SH-SY5Y (cell line): ENCODE data around the gene IGLL5.

Source experiments
- GATA2 ChIP-seq: IDR thresholded peaks from 2 replicates; pipeline ENCODE4 v1.6.1; 2011; ENCODE audit warnings: mild to moderate bottlenecking, low read depth, low read length
- GATA3 ChIP-seq: IDR thresholded peaks from 2 replicates; pipeline ENCODE4 v1.6.1; 2011; ENCODE audit warnings: low read depth, mild to moderate bottlenecking, low read length, moderate library complexity

IGLL5 gene

DNA sequence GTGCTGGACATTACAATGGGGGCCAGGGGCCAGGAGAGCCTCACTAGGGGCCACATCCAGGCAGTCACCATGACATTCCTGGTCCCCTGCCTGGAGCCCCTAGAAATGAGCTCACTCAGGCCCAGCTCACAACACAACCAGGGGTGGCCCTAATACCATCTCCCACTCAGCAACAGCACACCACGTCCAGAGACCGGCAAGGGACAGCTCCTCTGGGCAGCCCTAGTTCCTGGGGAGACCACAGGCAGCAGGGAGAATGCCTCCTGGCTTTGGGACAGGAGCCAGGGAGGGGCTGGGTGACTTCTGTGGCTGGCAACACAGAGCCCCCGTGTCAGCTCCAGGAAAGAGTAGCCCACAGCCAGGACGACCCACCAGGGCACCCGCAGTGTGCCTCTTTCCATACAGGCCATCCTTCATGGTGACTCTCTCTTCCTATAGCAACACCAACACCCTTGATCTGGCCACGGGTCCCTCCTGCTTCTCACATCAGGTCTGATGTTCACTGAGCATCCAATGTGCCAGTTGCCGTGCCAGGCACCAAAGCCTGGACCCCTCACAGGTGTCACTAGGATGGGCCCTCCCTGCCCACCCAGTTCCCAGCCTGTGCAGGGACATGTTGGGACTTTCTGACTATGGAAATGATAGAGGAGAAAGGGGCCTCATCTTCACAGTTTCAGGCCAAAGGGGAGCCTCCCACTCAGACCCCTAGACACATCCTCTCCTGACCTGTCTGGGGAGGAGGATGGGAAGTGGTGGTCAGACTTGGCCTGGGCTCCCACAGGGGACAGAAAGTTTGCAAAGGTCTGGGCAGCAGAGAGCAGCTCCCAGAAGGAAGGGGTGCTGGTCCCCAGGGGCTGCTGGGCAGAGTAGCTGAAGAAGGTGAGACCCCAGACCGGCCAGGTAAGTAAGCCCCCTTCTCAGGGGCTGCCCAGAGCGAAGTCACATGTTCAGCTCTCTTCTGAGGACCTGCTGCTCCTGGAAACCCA is 43.2 kb downstream of the IGLL5 start:
- TF ChIP-seq GATA2 (no peak), GATA3 (no peak)

DNA sequence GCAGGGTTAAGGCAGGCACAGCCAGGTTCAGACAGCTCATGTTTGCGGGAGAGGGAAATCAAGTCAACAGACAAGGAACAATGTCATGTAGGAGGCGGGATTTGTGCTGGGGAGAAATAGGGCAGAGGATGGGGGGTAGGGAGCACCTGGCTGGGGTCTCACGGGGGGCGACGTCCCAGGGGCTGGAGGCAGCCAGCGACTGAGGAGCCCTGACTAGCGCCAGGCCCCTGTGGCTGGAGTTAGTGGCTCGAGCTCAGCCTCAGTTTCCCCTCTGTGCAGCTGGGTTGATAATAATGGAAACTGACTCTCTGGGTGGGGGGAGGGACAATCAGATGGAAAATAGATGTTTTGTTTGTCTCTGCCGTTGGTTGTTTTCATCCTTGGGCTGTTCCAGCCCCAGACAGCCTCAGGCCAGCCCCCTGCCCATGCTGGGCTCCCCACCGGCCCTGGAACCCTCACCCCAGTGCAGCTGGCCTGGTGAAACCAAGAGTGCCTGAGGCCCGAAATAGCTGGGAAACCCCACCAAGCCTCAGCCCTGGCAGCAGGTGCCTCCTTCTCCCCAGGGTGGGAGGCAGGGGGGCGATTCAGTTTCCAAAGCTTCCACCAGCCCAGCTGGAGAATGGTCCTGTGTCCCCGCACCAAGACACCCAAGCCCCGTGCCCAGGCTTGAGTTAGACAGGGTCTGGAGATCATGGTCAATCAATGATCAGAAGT is 44.1 kb downstream of the IGLL5 start:
- TF ChIP-seq GATA3 (no peak), GATA2 (no peak)

DNA sequence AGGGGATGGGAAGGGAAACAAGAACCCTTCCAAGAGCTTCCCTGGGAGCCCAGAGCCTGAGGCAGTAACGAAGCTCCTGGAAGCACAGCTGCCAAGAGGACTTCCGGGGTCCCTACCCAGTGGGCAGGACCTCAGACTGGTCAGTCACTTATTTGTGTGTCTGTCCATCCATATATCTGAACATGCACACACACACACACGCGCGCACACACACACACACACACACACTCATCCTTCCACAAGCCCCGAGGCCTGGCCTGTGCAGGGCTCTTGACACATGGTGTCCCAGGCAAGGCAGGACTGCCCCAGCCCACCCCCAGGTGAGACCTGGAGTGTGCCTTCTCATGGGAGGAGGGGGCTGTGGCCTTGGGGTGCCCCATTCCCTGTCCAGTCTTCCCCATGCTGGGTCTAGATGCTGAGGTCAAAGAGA is 44.9 kb downstream of the IGLL5 start:
- TF ChIP-seq GATA3 (no peak), GATA2 (no peak)

DNA sequence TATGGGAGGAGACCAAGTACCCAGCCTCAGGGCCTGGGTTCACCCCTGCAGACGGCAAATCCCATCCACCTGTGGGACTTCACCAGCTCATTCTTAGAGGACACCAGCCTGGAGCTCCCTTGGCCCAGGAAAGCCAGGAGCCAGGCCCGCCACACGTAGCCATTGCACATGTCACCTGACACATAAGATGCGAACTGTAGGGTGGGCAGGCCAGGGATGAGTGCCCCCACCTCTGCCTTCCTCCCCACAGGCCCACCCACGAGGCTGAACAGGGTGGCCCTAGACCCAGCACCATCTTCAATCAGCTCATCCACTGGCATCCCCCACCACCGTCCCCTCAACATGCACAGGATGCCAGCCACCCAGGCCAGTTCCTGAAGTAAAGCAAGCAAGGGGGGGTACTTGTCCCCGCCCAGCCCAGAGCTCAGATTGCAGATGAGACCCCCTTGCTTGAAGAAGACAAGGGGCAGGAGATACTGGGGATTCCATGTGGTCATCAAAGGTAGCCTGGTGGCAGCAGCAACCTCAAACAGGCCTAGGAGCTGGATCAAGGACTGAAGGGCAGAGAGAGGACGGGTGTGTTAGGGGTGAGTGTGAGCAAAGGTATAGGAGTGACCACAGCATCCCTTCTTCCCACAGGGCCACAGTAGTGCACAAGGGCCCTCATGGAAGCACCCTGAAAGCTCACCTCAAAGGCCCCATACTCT is 45.6 kb downstream of the IGLL5 start:
- TF ChIP-seq GATA3 (no peak), GATA2 (no peak)

DNA sequence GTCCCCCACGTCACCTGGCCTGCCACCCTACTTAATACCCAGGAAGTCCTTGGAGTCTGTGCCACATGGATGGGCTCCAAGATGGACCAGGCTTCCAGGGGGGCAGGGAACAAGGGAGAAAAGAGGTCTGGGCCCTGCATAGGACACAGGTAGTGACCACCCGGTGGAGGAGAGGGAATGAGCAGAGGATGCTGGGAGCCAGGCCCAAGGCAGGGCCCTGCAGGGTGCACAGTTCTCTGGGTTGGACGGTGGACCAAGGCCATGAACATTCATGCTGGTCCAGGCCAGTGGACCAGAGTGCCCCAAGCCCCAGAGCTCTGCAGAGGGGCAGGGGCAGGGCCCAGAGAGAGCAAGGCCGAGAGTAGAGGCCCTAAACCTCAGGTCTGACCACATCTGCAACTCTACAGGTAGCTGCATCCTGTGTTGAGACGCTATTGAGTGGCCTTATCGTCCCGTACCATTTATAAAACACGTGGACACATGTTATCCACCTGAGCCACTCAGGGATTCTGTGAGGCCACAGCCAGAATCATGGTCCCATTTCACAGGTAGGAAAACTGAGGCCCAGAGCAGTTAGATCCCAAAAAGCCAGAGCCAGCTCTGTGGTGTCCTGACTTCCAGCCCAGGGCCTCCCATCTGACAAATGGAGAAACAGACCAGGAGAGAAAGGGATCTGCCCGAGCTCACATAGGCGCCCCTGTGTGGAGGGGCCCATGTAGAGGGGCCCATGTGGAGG is 46.4 kb downstream of the IGLL5 start:
- TF ChIP-seq GATA2 (no peak), GATA3 (no peak)

DNA sequence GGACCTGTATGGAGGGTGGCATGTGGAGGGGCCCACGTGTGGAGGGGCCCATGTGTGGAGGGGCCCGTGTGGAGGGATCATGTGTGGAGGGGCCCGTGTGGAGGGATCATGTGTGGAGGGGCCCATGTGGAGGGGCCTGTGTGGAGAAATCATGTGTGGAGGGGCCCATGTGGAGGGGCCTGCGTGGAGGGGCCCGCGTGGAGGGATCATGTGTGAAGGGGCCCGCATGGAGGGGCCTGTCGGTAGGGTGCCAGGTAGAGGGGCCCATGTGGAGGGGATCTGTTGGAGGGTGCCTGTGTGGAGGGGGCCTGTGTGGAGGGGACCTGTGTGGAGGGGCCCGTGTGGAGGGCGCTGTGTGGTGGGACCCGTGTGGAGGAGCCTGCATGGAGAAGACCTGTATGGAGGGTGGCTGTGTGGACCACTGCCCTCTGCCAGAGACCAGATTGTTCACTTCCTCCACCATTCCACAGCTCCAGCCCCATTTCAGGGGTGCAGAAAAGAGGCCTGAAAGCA is 47.0 kb downstream of the IGLL5 start:
- no peak for TF ChIP-seq GATA3
- no peak for TF ChIP-seq GATA2

DNA sequence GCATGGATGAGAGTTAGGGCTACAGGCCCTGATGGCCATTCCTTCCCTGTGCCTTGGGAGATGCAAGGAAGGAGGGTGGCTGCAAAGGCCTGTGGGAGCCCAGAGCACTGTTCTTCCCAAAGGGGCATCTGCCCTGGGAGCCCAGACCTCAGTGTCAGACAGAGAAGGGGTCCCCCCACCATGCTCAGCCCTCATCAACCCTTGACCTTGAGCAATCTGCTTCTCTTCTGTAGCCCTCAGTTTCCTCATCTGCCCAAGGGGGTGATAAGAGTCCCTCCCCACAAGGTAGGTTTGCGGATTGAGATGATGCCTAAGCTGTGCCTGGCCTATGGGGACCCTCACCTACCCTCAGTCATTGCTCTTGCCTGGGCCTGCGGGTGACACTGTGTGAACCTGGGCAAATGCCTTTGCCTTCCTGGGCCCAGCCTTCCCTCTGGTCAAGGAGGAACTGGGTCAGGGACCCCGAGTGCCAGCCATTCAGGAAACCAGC is 47.5 kb downstream of the IGLL5 start:
- TF ChIP-seq GATA2 (no peak), GATA3 (no peak)

DNA sequence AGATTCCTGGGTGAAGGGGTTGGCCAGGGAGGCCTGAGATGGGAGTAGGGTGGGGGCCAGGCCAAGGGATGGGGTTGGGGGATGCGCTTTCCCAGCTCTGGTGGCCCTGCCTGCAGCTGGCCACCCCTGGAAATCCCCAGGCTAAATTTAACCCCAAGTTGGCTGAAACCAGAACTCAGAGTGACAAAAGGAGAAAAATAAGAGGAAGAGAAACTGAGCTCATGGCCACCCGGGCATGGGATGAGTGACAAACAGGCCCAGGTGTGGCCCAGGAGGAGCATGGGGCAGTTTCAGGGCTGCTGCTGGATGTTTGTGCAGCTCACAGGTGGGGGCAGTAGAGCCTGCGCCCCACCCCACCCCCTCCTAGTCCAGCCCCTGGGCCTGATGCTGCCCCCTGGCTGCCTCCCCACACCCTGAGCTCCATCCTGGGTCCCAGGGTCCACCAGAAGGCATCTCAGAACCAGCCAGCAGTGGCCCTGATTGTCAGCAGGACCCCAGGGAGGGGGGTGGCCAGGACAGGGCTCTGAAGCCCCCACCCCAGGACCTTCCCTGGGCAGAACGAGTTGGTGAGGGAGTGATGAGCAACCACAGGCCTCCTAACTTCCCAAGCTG is 48.0 kb downstream of the IGLL5 start:
- TF ChIP-seq GATA2: no peak
- TF ChIP-seq GATA3: no peak

DNA sequence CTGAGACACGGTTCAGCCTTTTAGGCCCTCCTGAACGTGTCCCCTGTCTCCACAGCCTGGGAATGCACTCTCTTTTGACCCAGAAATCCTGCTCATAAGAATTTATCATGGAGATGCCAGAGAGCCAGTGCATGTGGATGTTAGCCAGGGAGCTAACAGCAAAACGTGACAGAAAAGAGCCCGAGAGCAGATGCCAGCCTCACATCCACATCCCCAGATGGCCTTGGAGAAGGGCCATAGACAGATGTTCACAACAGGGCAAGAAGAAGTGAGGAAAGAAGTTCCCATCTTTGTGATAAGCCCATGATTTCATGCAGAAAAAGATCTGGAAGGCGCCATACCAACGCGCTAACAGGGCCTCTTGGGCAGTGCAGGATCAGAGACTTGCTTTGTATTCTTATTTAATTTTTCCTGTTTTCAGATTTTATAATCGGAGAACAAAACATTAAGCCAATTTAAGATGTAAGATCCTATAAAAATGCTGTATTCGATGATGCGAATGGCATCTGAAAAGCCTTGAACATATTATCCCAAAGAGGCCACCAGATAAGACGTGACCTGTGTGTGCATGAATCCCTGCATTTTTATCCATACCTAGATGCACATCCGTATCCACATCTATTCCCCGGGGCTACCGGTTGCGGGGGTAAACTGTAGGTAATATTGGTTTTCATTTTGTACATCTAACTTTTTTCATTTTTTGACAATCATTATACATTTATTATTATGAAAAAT is 48.7 kb downstream of the IGLL5 start:
- TF ChIP-seq GATA2 (no peak), GATA3 (no peak)

DNA sequence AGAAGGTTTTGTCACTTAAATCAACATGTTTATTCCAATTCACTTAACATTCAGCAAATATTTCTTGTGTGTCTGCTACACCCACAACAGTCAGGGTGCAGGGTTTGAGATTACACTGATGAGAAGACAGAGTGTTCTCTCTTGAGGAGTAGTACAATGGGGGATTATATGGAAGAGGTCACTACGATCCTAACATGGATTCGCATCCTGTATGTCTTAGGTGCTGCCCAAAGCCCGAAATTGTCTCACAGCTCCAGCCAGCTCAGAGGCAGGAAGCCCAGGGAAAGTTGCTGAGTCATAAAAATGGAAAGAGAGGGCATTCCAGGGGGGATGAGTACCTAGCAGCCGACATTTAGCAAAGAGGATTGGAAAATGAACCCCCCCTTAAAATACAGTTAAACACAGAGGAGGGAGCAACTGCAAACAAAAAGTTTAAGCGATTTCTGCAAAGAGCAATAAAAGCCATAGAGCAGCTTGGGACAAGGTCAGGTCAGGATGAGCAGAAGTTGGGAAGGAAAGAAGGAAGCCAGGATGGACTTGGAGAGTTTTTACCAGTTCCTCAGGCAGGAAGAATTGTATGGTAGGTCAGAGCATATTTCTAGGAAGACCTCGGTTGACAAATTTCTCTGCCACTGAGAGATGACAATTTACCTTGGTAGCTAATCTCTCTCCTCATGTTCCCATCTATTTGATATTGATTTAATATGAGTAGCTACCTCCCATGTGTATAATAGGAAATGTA is 49.5 kb downstream of the IGLL5 start:
- TF ChIP-seq GATA3: no peak
- no peak for TF ChIP-seq GATA2

DNA sequence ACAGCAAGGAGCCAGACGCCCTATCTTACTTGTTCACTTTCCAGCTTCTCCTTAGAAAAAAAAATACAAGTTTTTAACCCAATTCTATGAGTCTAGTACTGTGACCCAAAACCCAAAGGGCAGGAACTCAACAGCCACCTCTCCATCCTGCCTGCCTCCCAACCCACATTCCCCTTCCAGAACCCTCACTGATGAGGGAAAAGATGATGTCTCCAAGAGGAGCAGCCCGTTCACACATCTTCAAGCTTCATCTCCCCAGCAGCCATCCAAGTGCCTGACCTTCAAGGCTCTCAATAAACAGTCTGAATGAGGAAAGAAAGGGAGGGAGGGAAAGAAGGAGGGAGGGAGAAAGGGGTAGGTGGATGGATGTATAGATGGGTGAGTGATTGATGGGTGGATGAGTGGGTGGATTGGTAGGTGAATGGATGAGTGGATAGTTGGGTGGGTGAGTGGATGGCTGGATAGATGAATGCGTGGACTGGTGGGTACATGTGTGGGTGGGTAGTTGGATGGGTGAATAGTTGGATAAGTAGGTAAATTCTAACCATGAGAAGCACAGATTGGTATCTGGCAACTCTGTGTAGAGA is 50.4 kb downstream of the IGLL5 start:
- TF ChIP-seq GATA3: no peak
- TF ChIP-seq GATA2: no peak

DNA sequence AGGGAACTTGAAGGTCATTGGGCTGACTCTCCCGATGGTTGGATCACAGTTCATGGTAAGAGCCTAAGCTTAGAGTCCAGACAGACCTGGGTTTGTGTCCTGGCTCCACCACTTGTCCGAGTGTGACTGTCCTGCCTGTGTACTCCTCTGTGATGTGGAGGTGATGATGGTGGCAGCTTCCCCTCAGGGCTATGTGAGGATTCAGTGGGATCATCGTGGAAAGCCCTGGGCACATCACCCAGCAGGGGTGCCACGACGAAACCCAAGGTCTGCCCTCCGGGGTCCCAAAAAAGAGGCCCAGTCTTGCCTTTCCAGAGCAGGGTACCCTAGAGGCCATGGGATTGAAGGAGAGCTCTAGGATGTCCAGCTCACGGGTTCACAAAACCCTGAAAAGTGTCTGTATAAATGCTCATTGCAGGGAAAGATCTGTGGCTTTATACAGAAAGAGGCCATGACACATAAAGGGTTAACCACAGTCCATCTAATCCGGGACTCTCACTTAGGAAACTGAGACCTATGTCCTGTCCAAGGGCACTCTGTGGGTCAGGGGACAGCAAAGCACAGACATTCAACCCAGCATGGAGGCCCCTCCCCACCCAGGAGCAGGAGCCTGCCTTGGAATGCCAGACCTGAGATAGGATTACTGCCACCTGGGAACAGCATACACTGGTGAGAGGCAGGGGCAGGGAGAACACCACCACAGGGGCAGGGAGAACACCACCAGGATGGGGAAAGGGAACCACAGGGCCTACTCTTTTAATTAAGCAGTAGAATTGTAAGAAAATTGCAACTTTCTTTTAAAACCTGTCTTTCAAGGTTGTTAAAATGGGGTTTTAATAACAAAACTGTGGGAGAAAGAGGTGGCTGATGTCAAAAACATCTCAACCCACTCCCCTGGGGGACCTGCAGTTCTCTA is 51.3 kb downstream of the IGLL5 start:
- no peak for TF ChIP-seq GATA2
- no peak for TF ChIP-seq GATA3
